GM12878 (cell line): Measurements from ENCODE around the gene DENND1A. TPM values are rescaled to one million over a fixed set of nuclear protein-coding genes. Genes with fewer than 3 reads are reported as not detected.

Experiments used
- ATF7 ChIP-seq: fragments of 450-650 bp; IDR thresholded peaks from 2 replicates; pipeline ENCODE4 v1.6.1; 2016; ENCODE audit warnings: low read depth, mild to moderate bottlenecking
- BCL11A ChIP-seq: IDR thresholded peaks from 2 replicates; pipeline ENCODE4 v1.6.1; 2011; ENCODE audit warnings: low read depth, low read length
- CREB1 ChIP-seq: IDR thresholded peaks from 2 replicates; pipeline ENCODE4 v1.6.1; 2012; ENCODE audit warnings: low read depth, mild to moderate bottlenecking, inconsistent platforms
- CREM ChIP-seq: IDR thresholded peaks from 2 replicates; pipeline ENCODE4 v1.6.1; 2014; ENCODE audit warnings: antibody characterized with exemption, low read depth
- EP300 ChIP-seq, 2 experiments: fragments of 150-350 bp in 1 of 2; IDR thresholded peaks; 2 replicates each; pipeline ENCODE4 v1.6.1; 2011 to 2012; ENCODE audit warnings: low read depth in 2 of 2, low read length in 2 of 2, borderline replicate concordance in 1 of 2, improper control_type of control experiment in 1 of 2, inconsistent platforms in 1 of 2; ENCODE audit not compliant: control insufficient read depth in 1 of 2
- IKZF2 ChIP-seq, 2 experiments: fragments of 450-650 bp; IDR thresholded peaks; 2 replicates each; pipeline ENCODE4 v1.6.1; 2017; ENCODE audit warnings: mild to moderate bottlenecking in 2 of 2, moderate library complexity in 2 of 2
- JUNB ChIP-seq: IDR thresholded peaks from 2 replicates; pipeline ENCODE4 v1.6.1; 2016; ENCODE audit warnings: antibody characterized with exemption, mild to moderate bottlenecking
- JUND ChIP-seq: IDR thresholded peaks from 2 replicates; pipeline ENCODE4 v1.6.1; 2012; ENCODE audit warnings: low read depth, mild to moderate bottlenecking, low read length, improper control_type of control experiment, moderate library complexity
- NFIC ChIP-seq: IDR thresholded peaks from 2 replicates; pipeline ENCODE4 v1.6.1; 2012; ENCODE audit warnings: low read depth, mild to moderate bottlenecking, inconsistent platforms, low read length, moderate library complexity
- NFYA ChIP-seq: IDR thresholded peaks from 2 replicates; pipeline ENCODE4 v1.6.1; 2011; ENCODE audit warnings: low read depth, mild to moderate bottlenecking, low read length, improper control_type of control experiment, borderline replicate concordance
- PAX5 ChIP-seq: IDR thresholded peaks from 2 replicates; pipeline ENCODE4 v1.6.1; 2011; ENCODE audit warnings: low read depth, low read length, borderline replicate concordance
- PML ChIP-seq: IDR thresholded peaks from 2 replicates; pipeline ENCODE4 v1.6.1; 2012; ENCODE audit warnings: low read length, inconsistent platforms
- TCF7 ChIP-seq: IDR thresholded peaks from 2 replicates; pipeline ENCODE4 v1.6.1; 2014; ENCODE audit warnings: antibody characterized with exemption, borderline replicate concordance
- ZNF217 ChIP-seq: fragments of 450-650 bp; IDR thresholded peaks from 2 replicates; pipeline ENCODE4 v1.6.1; 2017; ENCODE audit warnings: antibody characterized with exemption, mild to moderate bottlenecking
- ZNF24 ChIP-seq: fragments of 450-650 bp; IDR thresholded peaks from 2 replicates; pipeline ENCODE4 v1.6.1; 2017; ENCODE audit warnings: antibody characterized with exemption, mild to moderate bottlenecking
- ZNF622 ChIP-seq: fragments of 450-650 bp; IDR thresholded peaks from 2 replicates; pipeline ENCODE4 v1.6.1; 2017; ENCODE audit warnings: mild to moderate bottlenecking, inconsistent platforms
- polyA plus RNA-seq, 11 experiments: library from polyadenylated mRNA; depleted of rRNA in 4 of 11; unstranded in 6 of 11; stranded (reverse) in 5 of 11; fragments of >200 nt; fragmentation: Nextera tagmentation in 4 of 11; fragmentation: Illumina TruSeq in 1 of 11; extraction: Ambion mirVana in 4 of 11; extraction: Trizol in 1 of 11; gene quantifications; 1 replicate in 1 of 11; 2 replicates in 10 of 11; pipeline versions ENCODE4 v1.2.1 to v1.2.3, GENCODE V29; 2011 to 2016; ENCODE audit warnings: inconsistent platforms in 2 of 11, missing spikeins in 2 of 11, low read depth in 1 of 11
- total RNA-seq, 4 experiments: library from RNA; depleted of rRNA in 3 of 4; stranded (reverse); fragments of >200 nt in 3 of 4; fragmentation: Illumina TruSeq in 1 of 4; extraction: Trizol in 1 of 4; gene quantifications; 2 replicates each; pipeline versions ENCODE4 v1.2.1 to v1.2.3, GENCODE V29; 2013 to 2021
- TF ChIP-seq, protein P1 (sequence below): IDR thresholded peaks from 2 replicates; pipeline ENCODE4 v1.6.1; 2012; ENCODE audit warnings: low read depth, low read length, improper control_type of control experiment
- TF ChIP-seq, protein P2 (sequence below): fragments of 150-350 bp; IDR thresholded peaks from 2 replicates; pipeline ENCODE4 v1.6.1; 2014; ENCODE audit warnings: mild to moderate bottlenecking, low read depth, low read length
- TF ChIP-seq, protein P3 (sequence below), 3 experiments: IDR thresholded peaks in 2 of 3; conservative IDR thresholded peaks in 1 of 3; 2 replicates each; pipeline ENCODE4 v1.5.1; 2011; ENCODE audit warnings: low read depth in 3 of 3, low read length in 3 of 3, mild to moderate bottlenecking in 3 of 3, control low read depth in 2 of 3, moderate library complexity in 2 of 3, inconsistent platforms in 1 of 3, mixed read lengths in 1 of 3; ENCODE audit not compliant: control insufficient read depth in 2 of 3, insufficient read depth in 1 of 3; ENCODE audit errors: extremely low read depth in 1 of 3
- TF ChIP-seq, protein P4 (sequence below): IDR thresholded peaks from 2 replicates; pipeline ENCODE4 v1.6.1; 2011; ENCODE audit warnings: mild to moderate bottlenecking, low read depth, low read length, moderate library complexity; ENCODE audit not compliant: insufficient replicate concordance
- TF ChIP-seq, protein P5 (sequence below): fragments of 450-650 bp; IDR thresholded peaks from 2 replicates; pipeline ENCODE4 v1.6.1; 2016; ENCODE audit warnings: mild to moderate bottlenecking
- TF ChIP-seq, protein P6 (sequence below): IDR thresholded peaks from 2 replicates; pipeline ENCODE4 v1.6.1; 2012; ENCODE audit warnings: low read depth, low read length, improper control_type of control experiment

The DENND1A gene
- total and polyA plus RNA-seq, 10 of the 15 experiments (the other 5 are each of a cell fraction or from before 2014, with no cell fraction given) = 14.1 to 48.6 (median 35.2) TPM

DNA sequence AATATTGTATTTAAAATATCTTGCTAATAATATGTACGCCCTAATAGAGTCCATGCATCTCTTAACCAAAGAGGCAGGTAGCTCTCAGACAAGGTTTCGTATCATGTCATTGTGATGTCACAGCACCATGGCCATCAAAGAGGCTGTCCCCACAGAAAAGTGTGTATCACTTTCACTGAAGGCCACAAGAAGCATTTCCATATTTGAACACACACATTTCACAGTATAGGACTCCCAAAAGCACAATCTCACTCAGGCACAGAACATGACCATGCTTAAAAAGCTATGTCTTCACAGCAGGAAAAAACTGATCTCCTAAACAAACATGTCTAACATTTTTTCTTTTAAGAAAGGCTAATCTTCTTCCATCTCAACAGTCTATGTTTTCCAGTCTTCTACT is 133.8 kb downstream of the DENND1A start (continued):
- TF ChIP-seq, protein P1, sequence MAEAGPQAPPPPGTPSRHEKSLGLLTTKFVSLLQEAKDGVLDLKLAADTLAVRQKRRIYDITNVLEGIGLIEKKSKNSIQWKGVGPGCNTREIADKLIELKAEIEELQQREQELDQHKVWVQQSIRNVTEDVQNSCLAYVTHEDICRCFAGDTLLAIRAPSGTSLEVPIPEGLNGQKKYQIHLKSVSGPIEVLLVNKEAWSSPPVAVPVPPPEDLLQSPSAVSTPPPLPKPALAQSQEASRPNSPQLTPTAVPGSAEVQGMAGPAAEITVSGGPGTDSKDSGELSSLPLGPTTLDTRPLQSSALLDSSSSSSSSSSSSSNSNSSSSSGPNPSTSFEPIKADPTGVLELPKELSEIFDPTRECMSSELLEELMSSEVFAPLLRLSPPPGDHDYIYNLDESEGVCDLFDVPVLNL = no peak
- TF ChIP-seq, protein P2, sequence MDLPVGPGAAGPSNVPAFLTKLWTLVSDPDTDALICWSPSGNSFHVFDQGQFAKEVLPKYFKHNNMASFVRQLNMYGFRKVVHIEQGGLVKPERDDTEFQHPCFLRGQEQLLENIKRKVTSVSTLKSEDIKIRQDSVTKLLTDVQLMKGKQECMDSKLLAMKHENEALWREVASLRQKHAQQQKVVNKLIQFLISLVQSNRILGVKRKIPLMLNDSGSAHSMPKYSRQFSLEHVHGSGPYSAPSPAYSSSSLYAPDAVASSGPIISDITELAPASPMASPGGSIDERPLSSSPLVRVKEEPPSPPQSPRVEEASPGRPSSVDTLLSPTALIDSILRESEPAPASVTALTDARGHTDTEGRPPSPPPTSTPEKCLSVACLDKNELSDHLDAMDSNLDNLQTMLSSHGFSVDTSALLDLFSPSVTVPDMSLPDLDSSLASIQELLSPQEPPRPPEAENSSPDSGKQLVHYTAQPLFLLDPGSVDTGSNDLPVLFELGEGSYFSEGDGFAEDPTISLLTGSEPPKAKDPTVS = no peak
- TF ChIP-seq BCL11A (no peak), PML (no peak), IKZF2 (IDR thresholded peaks at IDR 0.05) (peak; percentile 32 to 38; a peak in 2 of 4 replicates), ZNF622 (no peak), ZNF24 (no peak), TCF7 (peak; percentile 79; the same call in 1 of the 2 replicates), PAX5 (0 out of 2 replicates have a peak, but pooled peaks have one; percentile 40), NFIC (no peak), ZNF217 (no peak), JUNB (0 out of 2 replicates have a peak, but pooled peaks have one; percentile 34), CREB1 (peak; percentile 88), JUND (no peak), NFYA (no peak), EP300 (IDR thresholded peaks at IDR 0.05; ENCODE audit: borderline replicate concordance in 1 of 2, control insufficient read depth in 1 of 2, low read depth in 2 of 2, low read length in 2 of 2) (peak in 1 of 2 experiments; percentile 72; a peak in 2 of 4 replicates), ATF7 (peak; percentile 69), CREM (peak; percentile 84)
- TF ChIP-seq, protein P3, sequence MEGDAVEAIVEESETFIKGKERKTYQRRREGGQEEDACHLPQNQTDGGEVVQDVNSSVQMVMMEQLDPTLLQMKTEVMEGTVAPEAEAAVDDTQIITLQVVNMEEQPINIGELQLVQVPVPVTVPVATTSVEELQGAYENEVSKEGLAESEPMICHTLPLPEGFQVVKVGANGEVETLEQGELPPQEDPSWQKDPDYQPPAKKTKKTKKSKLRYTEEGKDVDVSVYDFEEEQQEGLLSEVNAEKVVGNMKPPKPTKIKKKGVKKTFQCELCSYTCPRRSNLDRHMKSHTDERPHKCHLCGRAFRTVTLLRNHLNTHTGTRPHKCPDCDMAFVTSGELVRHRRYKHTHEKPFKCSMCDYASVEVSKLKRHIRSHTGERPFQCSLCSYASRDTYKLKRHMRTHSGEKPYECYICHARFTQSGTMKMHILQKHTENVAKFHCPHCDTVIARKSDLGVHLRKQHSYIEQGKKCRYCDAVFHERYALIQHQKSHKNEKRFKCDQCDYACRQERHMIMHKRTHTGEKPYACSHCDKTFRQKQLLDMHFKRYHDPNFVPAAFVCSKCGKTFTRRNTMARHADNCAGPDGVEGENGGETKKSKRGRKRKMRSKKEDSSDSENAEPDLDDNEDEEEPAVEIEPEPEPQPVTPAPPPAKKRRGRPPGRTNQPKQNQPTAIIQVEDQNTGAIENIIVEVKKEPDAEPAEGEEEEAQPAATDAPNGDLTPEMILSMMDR (IDR thresholded peaks at IDR 0.05 in 2 of 3, conservative IDR thresholded peaks at IDR 0.05 in 1 of 3; ENCODE audit: control insufficient read depth in 2 of 3, extremely low read depth in 1 of 3, insufficient read depth in 1 of 3, low read depth in 3 of 3, low read length in 3 of 3) = no peak
- TF ChIP-seq, protein P4, sequence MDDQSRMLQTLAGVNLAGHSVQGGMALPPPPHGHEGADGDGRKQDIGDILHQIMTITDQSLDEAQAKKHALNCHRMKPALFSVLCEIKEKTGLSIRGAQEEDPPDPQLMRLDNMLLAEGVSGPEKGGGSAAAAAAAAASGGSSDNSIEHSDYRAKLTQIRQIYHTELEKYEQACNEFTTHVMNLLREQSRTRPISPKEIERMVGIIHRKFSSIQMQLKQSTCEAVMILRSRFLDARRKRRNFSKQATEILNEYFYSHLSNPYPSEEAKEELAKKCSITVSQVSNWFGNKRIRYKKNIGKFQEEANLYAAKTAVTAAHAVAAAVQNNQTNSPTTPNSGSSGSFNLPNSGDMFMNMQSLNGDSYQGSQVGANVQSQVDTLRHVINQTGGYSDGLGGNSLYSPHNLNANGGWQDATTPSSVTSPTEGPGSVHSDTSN = no peak
- TF ChIP-seq, protein P5, sequence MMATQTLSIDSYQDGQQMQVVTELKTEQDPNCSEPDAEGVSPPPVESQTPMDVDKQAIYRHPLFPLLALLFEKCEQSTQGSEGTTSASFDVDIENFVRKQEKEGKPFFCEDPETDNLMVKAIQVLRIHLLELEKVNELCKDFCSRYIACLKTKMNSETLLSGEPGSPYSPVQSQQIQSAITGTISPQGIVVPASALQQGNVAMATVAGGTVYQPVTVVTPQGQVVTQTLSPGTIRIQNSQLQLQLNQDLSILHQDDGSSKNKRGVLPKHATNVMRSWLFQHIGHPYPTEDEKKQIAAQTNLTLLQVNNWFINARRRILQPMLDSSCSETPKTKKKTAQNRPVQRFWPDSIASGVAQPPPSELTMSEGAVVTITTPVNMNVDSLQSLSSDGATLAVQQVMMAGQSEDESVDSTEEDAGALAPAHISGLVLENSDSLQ = peak; percentile 53; the same call in 1 of the 2 replicates
- TF ChIP-seq, protein P6, sequence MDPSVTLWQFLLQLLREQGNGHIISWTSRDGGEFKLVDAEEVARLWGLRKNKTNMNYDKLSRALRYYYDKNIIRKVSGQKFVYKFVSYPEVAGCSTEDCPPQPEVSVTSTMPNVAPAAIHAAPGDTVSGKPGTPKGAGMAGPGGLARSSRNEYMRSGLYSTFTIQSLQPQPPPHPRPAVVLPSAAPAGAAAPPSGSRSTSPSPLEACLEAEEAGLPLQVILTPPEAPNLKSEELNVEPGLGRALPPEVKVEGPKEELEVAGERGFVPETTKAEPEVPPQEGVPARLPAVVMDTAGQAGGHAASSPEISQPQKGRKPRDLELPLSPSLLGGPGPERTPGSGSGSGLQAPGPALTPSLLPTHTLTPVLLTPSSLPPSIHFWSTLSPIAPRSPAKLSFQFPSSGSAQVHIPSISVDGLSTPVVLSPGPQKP = no peak
